Measurements from ENCODE around the gene KLHL29. TPM values are rescaled to one million over a fixed set of nuclear protein-coding genes. Genes with fewer than 3 reads are reported as not detected.

The KLHL29 gene
- total RNA-seq, 2 experiments from 2014 or later: 2.5 to 2.7 TPM

DNA sequence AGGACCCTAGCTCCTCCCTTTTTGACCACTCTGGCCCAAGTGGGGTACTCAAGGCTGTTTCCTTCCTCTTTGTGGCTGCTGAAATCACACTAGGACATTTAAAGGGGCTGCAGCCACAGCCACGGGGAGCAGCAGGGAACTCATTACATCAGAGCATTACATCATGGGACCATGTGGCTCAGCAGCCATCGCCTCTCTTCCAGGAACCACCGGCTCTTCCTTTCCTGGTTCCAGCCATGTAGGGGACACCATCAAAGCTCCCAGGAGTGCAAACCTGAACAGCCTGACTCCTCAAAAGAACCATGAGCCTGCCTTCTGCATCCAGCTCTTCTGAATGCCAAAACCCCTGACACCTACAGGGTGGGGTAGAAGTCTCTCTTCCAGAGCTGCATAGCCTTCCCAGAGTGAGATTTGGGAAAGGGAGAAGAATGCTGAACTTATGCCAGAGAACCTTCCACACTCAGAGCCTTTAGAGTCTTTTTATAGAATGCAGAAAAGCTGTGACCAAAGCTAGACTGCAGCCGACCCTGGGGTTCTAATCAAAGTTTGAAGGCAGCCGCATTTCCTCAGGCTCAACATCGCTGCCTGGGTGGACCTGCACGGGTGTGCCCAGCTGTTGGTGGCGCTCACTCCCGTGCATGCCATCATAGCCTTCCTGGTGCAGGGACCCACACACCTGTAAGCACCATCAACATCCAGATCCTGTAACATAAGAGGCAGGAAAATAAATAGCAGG lies 121.7 kb downstream of the KLHL29 start:
- ChIA-PET CTCF (no interaction called here), POLR2A (no interaction called here)
- TF ChIP-seq, protein P1, sequence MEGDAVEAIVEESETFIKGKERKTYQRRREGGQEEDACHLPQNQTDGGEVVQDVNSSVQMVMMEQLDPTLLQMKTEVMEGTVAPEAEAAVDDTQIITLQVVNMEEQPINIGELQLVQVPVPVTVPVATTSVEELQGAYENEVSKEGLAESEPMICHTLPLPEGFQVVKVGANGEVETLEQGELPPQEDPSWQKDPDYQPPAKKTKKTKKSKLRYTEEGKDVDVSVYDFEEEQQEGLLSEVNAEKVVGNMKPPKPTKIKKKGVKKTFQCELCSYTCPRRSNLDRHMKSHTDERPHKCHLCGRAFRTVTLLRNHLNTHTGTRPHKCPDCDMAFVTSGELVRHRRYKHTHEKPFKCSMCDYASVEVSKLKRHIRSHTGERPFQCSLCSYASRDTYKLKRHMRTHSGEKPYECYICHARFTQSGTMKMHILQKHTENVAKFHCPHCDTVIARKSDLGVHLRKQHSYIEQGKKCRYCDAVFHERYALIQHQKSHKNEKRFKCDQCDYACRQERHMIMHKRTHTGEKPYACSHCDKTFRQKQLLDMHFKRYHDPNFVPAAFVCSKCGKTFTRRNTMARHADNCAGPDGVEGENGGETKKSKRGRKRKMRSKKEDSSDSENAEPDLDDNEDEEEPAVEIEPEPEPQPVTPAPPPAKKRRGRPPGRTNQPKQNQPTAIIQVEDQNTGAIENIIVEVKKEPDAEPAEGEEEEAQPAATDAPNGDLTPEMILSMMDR (IDR thresholded peaks at IDR 0.05): no peak
- Mint-ChIP-seq H3K36me3 (ENCODE audit: low read depth) (no peaks in the 10 kb centered on the region), H3K27ac (no peak overlapping the region), H3K27me3 (no peaks in the 10 kb centered on the region), H3K9me3 (no peaks in the 10 kb centered on the region), H3K4me3 (no peak overlapping the region), H3K4me1 (ENCODE audit: low read depth) (no peaks in the 10 kb centered on the region)
- DNase-seq (no peak), ATAC-seq (ENCODE audit: poor library complexity) (no peak)
- Histone ChIP-seq H3K27ac (ENCODE audit: low read depth in 1 of 2, low read length in 2 of 2) (no peak overlapping the region), H3K27me3 (ENCODE audit: control insufficient read depth in 1 of 2, insufficient read depth in 2 of 2, low read length in 2 of 2) (no peaks in the 10 kb centered on the region), H3K36me3 (ENCODE audit: insufficient read depth, low read length) (no peaks in the 10 kb centered on the region), H3K4me3 (ENCODE audit: low read length) (no peak overlapping the region), H3K4me1 (ENCODE audit: insufficient read depth, low read length) (no peaks in the 10 kb centered on the region), H3K9me3 (ENCODE audit: control insufficient read depth in 1 of 2, insufficient read depth in 1 of 2, low read length in 2 of 2) (no peaks in the 10 kb centered on the region)
- intact Hi-C loops (cut with DNase I, micrococcal nuclease): no loop called here

- POLR2A ChIA-PET: no interaction called here
- no peak overlapping the region for H3K27ac Mint-ChIP-seq
- H3K4me3 Mint-ChIP-seq: no peak overlapping the region
- H3K9me3 ChIP-seq (ENCODE audit: control insufficient read depth in 1 of 2, insufficient read depth in 1 of 2, low read length in 2 of 2): no peaks in the 10 kb centered on the region
- intact Hi-C loops (cut with DNase I, micrococcal nuclease): no loop called here
- H3K27me3 Mint-ChIP-seq: no peaks in the 10 kb centered on the region
- no peak overlapping the region for H3K4me3 ChIP-seq (ENCODE audit: low read length)
- H3K4me1 ChIP-seq (ENCODE audit: insufficient read depth, low read length): no peaks in the 10 kb centered on the region
- no peaks in the 10 kb centered on the region for H3K27me3 ChIP-seq (ENCODE audit: control insufficient read depth in 1 of 2, insufficient read depth in 2 of 2, low read length in 2 of 2)
- no peak for DNase-seq
- no peak overlapping the region for H3K27ac ChIP-seq (ENCODE audit: low read depth in 1 of 2, low read length in 2 of 2)
- H3K4me1 Mint-ChIP-seq (ENCODE audit: low read depth): no peaks in the 10 kb centered on the region
- TF ChIP-seq, protein P1 (IDR thresholded peaks at IDR 0.05): no peak
- no peak for ATAC-seq (ENCODE audit: poor library complexity)
- no peaks in the 10 kb centered on the region for H3K9me3 Mint-ChIP-seq
- CTCF ChIA-PET: no interaction called here
- no peaks in the 10 kb centered on the region for H3K36me3 ChIP-seq (ENCODE audit: insufficient read depth, low read length)
- H3K36me3 Mint-ChIP-seq (ENCODE audit: low read depth): no peaks in the 10 kb centered on the region
These were observed 122.5 kb downstream of the KLHL29 start for GRCh38 chr2:23507267-23508065.

GRCh38 chr2:23508066-23508390 lies 123.0 kb downstream of the KLHL29 start:
- POLR2A ChIA-PET: no interaction called here
- no peaks in the 10 kb centered on the region for H3K36me3 ChIP-seq (ENCODE audit: insufficient read depth, low read length)
- ATAC-seq (ENCODE audit: poor library complexity) (no peak), DNase-seq (no peak)
- Mint-ChIP-seq H3K9me3 (no peaks in the 10 kb centered on the region), H3K4me3 (no peak overlapping the region), H3K4me1 (ENCODE audit: low read depth) (no peaks in the 10 kb centered on the region), H3K27ac (no peak overlapping the region), H3K36me3 (ENCODE audit: low read depth) (no peaks in the 10 kb centered on the region), H3K27me3 (no peaks in the 10 kb centered on the region)
- no peak overlapping the region for H3K27ac ChIP-seq (ENCODE audit: low read depth in 1 of 2, low read length in 2 of 2)
- no peaks in the 10 kb centered on the region for H3K4me1 ChIP-seq (ENCODE audit: insufficient read depth, low read length)
- intact Hi-C loops (cut with DNase I, micrococcal nuclease): no loop called here
- TF ChIP-seq, protein P1 (IDR thresholded peaks at IDR 0.05): no peak
- CTCF ChIA-PET: no interaction called here
- H3K27me3 ChIP-seq (ENCODE audit: control insufficient read depth in 1 of 2, insufficient read depth in 2 of 2, low read length in 2 of 2): no peaks in the 10 kb centered on the region
- H3K4me3 ChIP-seq (ENCODE audit: low read length): no peak overlapping the region
- H3K9me3 ChIP-seq (ENCODE audit: control insufficient read depth in 1 of 2, insufficient read depth in 1 of 2, low read length in 2 of 2): no peaks in the 10 kb centered on the region
